Left colon (tissue), 2 donors: ENCODE data around the gene FZD1. TPM values are rescaled to one million over a fixed set of nuclear protein-coding genes. Genes with fewer than 3 reads are reported as not detected.

Experiments used
- ATAC-seq: fragments of 200-7000 bp; cut with Tn5 transposase; one replicate; pipeline ENCODE4 v1.9.1; 2020; ENCODE audit warnings: mild to moderate bottlenecking, moderate library complexity
- DNase-seq, 2 donors: peaks; one replicate each; pipeline ENCODE4 v3.0.0-alpha.2; 2020
- intact Hi-C, 2 donors: fragments of 100-400 bp; cut with DNase I in 1 of 2; cut with micrococcal nuclease in 1 of 2; formaldehyde crosslinking; loops; one replicate each; pipeline versions ENCODE4 v1.11.2 to v1.14.0; 2022; cut with DNase I, micrococcal nuclease
- long read RNA-seq: library from polyadenylated mRNA; unstranded; transcript quantifications from one replicate; pipeline ENCODE4 v2.0.0, GENCODE V29; 2021
- total RNA-seq, 2 donors: library from RNA; stranded (reverse); fragmentation: NEBNext Ultra II Directional; extraction: Animal tissue kit (Norgen Biotek cat#: 25700); gene quantifications; one replicate each; pipeline ENCODE4 v1.2.1, GENCODE V29; 2021
- donor health status: DM: no; HTN: no; CAD: no.
- donor health status: DM: yes; HTN: yes; CAD: no.

Gene FZD1
- 10 to 100 TPM in 1 of 2 donors, 1 to 10 TPM in 1; 7.4 to 11.0 TPM for total RNA-seq
- long read RNA-seq, full-length matches to known transcripts: 27 of 27 reads
- long read RNA-seq, partial matches to known transcripts: 0 of 27 reads
- long read RNA-seq, other reads (novel, unspliced or antisense): 0 of 27 reads

GRCh38 chr7:91264046-91264923 lies at the start of gene FZD1:
FZD1 (plus strand) TSS chr7:91264433; CDS start chr7:91264881, 448 bp downstream.
- peak; percentile 94 to 98 for DNase-seq
- intact Hi-C loops: loop anchor here in 1 of 2 donors (10.0 kb wide), 1 partner anchor 179 kb away; no protein-coding TSS in a partner anchor
- ATAC-seq: peak; percentile 92

- intact Hi-C loops: no loop called here
Measured at GRCh38 chr7:91226411-91226810, 37.8 kb upstream of the FZD1 start.

GRCh38 chr7:91228327-91228726 lies 35.9 kb upstream of the FZD1 start:
- DNase-seq: no peak
- intact Hi-C loops: no loop called here
- ATAC-seq: no peak

More at GRCh38 chr7:91226411-91226810, 37.8 kb upstream of the FZD1 start:
- DNase-seq (no peak), ATAC-seq (no peak)

- ATAC-seq (no peak), DNase-seq (no peak)
- intact Hi-C loops: no loop called here
Measured at GRCh38 chr7:91228927-91229558, 35.2 kb upstream of the FZD1 start.

- intact Hi-C loops: no loop called here
- ATAC-seq: no peak
- DNase-seq: no peak
Measured at GRCh38 chr7:91230100-91230499, 34.1 kb upstream of the FZD1 start.

GRCh38 chr7:91230503-91230902 lies 33.7 kb upstream of the FZD1 start:
- no peak for DNase-seq
- ATAC-seq: no peak
- intact Hi-C loops: no loop called here

- no peak for DNase-seq
- intact Hi-C loops: no loop called here
- no peak for ATAC-seq
Measured at GRCh38 chr7:91233212-91233611, 31.0 kb upstream of the FZD1 start.

- intact Hi-C loops: no loop called here
- no peak for ATAC-seq
- DNase-seq: no peak
Measured at GRCh38 chr7:91235211-91235832, 28.9 kb upstream of the FZD1 start.

GRCh38 chr7:91239171-91239604 lies 25.0 kb upstream of the FZD1 start:
- no peak for ATAC-seq
- DNase-seq: no peak
- intact Hi-C loops: no loop called here

GRCh38 chr7:91239772-91240171 lies 24.5 kb upstream of the FZD1 start:
- intact Hi-C loops: no loop called here
- no peak for ATAC-seq
- no peak for DNase-seq

GRCh38 chr7:91240376-91240941 lies 23.8 kb upstream of the FZD1 start:
- ATAC-seq (no peak), DNase-seq (no peak)
- intact Hi-C loops: no loop called here

- ATAC-seq (no peak), DNase-seq (no peak)
- intact Hi-C loops: no loop called here
Measured at GRCh38 chr7:91242097-91242844, 22.0 kb upstream of the FZD1 start.

- intact Hi-C loops: no loop called here
- DNase-seq (no peak), ATAC-seq (no peak)
Measured at GRCh38 chr7:91243591-91244301, 20.5 kb upstream of the FZD1 start.

- no peak for ATAC-seq
- no peak for DNase-seq
- intact Hi-C loops: no loop called here
Measured at GRCh38 chr7:91247500-91247899, 16.7 kb upstream of the FZD1 start.

GRCh38 chr7:91248996-91249395 lies 15.2 kb upstream of the FZD1 start:
- ATAC-seq: no peak
- DNase-seq: no peak
- intact Hi-C loops: no loop called here

GRCh38 chr7:91249506-91250233 lies 14.6 kb upstream of the FZD1 start:
- ATAC-seq: no peak
- intact Hi-C loops: no loop called here

GRCh38 chr7:91250706-91251105 lies 13.5 kb upstream of the FZD1 start:
- ATAC-seq (no peak), DNase-seq (no peak)
- intact Hi-C loops: no loop called here

More at GRCh38 chr7:91249506-91250233, 14.6 kb upstream of the FZD1 start:
- no peak for DNase-seq
